Esophagus (tissue), 2 donors: ENCODE measurements around the gene ROBO2. TPM values are rescaled to one million over a fixed set of nuclear protein-coding genes. Genes with fewer than 3 reads are reported as not detected.

Source experiments
- H3K27ac ChIP-seq, 2 donors: one replicate each; pipeline ENCODE4 v1.5.1; 2013; ENCODE audit warnings: low read depth in 2 of 2, mild to moderate bottlenecking in 2 of 2, inconsistent platforms in 1 of 2, low read length in 1 of 2, moderate library complexity in 1 of 2
- H3K27me3 ChIP-seq, 2 donors: one replicate each; pipeline ENCODE4 v1.6.1; 2013; ENCODE audit warnings: low read length in 2 of 2, control low read depth in 1 of 2, mild to moderate bottlenecking in 1 of 2; ENCODE audit not compliant: insufficient read depth in 2 of 2, control insufficient read depth in 1 of 2
- H3K36me3 ChIP-seq, 2 donors: one replicate each; pipeline ENCODE4 v1.6.1; 2013; ENCODE audit warnings: low read length in 1 of 2; ENCODE audit not compliant: control insufficient read depth in 2 of 2, insufficient read depth in 2 of 2
- H3K4me1 ChIP-seq, 2 donors: one replicate each; pipeline ENCODE4 v1.6.1; 2013; ENCODE audit warnings: low read length in 1 of 2; ENCODE audit not compliant: control insufficient read depth in 2 of 2, insufficient read depth in 2 of 2
- H3K4me3 ChIP-seq, 2 donors: one replicate each; pipeline ENCODE4 v1.5.1; 2013; ENCODE audit warnings: low read length in 2 of 2, mild to moderate bottlenecking in 2 of 2, low read depth in 1 of 2, moderate library complexity in 1 of 2
- H3K9me3 ChIP-seq, 2 donors: one replicate each; pipeline ENCODE4 v1.6.1; 2013; ENCODE audit warnings: mild to moderate bottlenecking in 2 of 2, low read depth in 1 of 2, low read length in 1 of 2, moderate library complexity in 1 of 2; ENCODE audit not compliant: control insufficient read depth in 2 of 2, insufficient read depth in 1 of 2
- WGBS, 2 donors: extraction: QIAGEN DNeasy Blood & Tissue Kit; methylation state at CpG; one replicate each; pipeline ENCODE4 v1.1.7; 2013; 5-methylcytosine and 5-hydroxymethylcytosine counted together
- polyA plus RNA-seq, 2 donors: library from polyadenylated mRNA; stranded (reverse); fragments of 200-250 nt; gene quantifications; one replicate each; pipeline ENCODE4 v1.2.3, GENCODE V29; 2013
- donor health status: healthy with polysubstance abuse.
- donor health status: Bipolar disorder and iron deficiency.

The ROBO2 gene
- polyA plus RNA-seq, 2 donors = 1.4 to 2.4 TPM

DNA sequence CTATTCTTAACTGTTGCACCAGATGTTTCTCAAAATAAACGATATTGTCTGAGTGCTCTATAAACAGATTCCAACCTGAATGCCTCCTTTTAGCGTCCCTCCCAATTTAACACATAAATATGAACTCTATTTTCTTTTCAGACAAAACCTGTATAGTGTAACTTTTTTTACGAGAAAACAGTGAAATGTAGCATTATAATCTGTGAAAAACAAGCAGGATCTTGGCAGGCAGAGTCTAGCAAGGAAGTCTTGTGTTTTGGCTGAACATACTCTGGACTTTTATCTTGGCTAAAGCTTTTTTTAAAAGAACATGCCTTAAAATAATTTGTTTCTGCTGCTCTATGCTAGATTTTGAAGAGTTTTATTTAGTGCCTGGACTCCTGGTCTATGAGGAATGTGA, 150.5 kb downstream of the ROBO2 start:
- H3K27ac ChIP-seq = no peak overlapping the region
- H3K36me3 ChIP-seq = no peaks in the 10 kb centered on the region
- no peak overlapping the region for H3K4me3 ChIP-seq
- no peaks in the 10 kb centered on the region for H3K27me3 ChIP-seq
- H3K4me1 ChIP-seq = no peaks in the 10 kb centered on the region
- WGBS, 2 donors = 32 to 34% methylated on average over 3 of the region's 3 CpGs
- H3K9me3 ChIP-seq = no peaks in the 10 kb centered on the region

DNA sequence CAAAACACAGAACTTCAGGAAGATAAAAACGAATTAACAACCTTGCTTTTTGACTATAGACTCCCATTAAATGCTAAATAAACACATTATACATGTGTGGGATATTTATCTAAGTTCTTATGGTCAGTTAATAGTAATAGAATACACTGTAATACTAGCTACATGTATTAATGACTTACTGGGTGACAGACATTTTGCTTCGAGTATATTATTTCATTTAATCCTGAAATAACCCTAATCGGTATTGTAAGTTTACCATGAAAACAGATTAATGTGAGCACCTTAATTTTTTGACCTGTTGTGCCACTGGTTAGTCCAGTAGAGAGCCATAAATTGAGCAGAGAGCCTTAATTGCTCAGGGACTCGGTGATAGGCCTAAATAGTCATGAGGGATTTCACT, 151.1 kb downstream of the ROBO2 start:
- Histone ChIP-seq H3K27ac (no peak overlapping the region), H3K9me3 (no peaks in the 10 kb centered on the region), H3K27me3 (no peaks in the 10 kb centered on the region), H3K36me3 (no peaks in the 10 kb centered on the region), H3K4me3 (no peak overlapping the region), H3K4me1 (no peaks in the 10 kb centered on the region)
- 76 to 84% methylated on average over 4 of the region's 4 CpGs for WGBS, 2 donors

DNA sequence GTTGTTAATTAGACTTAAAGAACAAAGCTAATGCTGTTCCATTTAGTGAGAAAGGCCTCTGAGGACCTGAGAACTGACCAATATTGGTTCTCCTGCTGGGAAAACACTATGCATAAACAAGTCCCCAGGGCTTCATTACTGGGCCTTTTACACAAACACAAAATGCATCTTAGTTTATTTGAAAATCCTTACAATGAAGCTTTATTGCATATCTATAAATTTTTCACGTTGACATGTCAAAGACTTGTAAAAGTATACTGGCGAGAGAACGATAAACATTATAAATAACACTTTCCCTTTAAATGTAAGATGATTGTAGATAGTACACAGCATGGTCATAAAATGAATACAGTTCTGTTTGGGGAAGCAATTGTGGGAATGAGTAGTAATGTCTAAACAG, 151.7 kb downstream of the ROBO2 start:
- Histone ChIP-seq H3K27ac (no peak overlapping the region), H3K4me1 (no peaks in the 10 kb centered on the region), H3K9me3 (no peaks in the 10 kb centered on the region), H3K36me3 (no peaks in the 10 kb centered on the region), H3K4me3 (no peak overlapping the region), H3K27me3 (no peaks in the 10 kb centered on the region)
- WGBS, 2 donors = 69 to 81% methylated on average over 3 of the region's 3 CpGs

DNA sequence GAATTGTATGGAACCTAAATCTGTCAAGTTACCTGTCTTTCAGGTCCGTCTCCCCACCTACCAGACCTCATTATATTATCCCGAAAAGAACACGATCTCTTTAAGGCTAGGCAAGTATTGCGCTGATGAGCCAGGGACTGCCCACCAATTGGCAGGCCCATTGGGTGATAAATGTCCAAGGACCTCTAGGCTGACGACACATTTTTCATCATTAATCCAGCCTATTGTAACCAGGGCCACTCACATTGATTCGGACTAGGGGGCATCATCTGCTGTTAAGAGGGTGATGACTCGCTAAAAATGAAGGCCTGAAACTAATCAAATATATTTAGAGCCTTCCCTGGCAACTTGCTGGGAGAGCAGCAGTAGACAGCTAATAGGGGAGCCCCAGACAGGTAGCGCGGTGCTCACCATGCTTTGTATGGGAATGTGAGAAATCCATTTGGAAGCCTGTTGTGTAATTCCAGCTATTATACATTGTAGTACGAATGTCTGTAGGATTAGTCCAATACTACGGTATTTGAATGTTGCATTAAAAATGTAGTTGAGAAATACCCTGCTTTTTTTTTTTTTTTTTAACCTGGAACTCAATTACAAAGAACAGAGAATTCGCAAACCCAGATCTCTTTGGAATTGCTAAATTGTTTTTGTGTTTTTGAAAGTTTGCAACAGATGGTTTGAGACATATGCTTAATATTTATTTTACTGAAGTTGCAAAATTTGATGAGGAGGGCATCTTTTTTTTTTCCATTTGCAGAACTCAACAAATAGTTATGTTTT, 156.1 kb downstream of the ROBO2 start:
- no peak overlapping the region for H3K27ac ChIP-seq
- 80 to 85% methylated on average over 12 of the region's 12 CpGs for WGBS, 2 donors
- H3K27me3 ChIP-seq = no peaks in the 10 kb centered on the region
- no peak overlapping the region for H3K4me3 ChIP-seq
- H3K4me1 ChIP-seq = no peaks in the 10 kb centered on the region
- H3K9me3 ChIP-seq = no peaks in the 10 kb centered on the region
- H3K36me3 ChIP-seq = no peaks in the 10 kb centered on the region

DNA sequence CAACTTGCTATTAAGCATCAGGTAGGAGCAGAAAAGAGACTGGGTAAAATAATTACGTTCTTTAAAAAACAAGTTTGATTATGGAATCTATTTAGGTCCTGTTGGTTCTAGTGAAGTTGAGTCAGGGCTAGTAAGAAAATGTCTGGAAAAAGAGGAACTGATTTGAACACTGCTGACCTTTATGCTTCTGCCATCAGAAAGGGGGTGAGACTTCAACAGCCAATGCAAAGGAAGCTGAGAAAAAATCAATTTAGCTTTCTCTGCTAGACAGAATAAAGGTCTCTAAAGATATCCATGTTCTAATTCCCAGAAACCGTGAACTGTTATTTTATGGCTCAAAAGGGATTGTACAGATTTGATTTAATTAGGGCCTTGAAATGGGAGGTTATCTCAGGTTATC, 157.5 kb downstream of the ROBO2 start:
- H3K9me3 ChIP-seq = no peaks in the 10 kb centered on the region
- no peaks in the 10 kb centered on the region for H3K36me3 ChIP-seq
- H3K4me3 ChIP-seq = no peak overlapping the region
- H3K27me3 ChIP-seq = no peaks in the 10 kb centered on the region
- H3K4me1 ChIP-seq = no peaks in the 10 kb centered on the region
- WGBS, 2 donors = 81 to 88% methylated on average over 2 of the region's 2 CpGs
- no peak overlapping the region for H3K27ac ChIP-seq

DNA sequence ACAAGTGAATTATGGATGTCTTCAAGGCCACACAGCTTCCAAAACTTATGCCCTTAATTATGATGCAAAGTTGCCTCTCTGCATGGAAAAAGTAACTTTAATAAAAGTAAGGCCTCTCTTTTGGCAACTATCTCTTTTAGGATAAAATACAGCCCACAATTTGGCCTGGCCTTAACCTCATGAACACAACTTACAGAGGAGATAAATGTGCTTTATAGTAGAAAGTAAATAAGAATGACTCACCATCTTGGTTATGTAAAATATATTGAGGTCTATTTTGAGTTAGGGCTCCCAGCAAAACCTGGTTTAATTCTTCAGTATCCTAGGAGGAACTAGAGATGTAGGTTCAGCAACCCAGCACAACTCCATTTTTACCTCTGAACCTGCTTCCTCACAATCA, 164.0 kb downstream of the ROBO2 start:
- Histone ChIP-seq H3K4me3 (no peak overlapping the region), H3K27me3 (no peaks in the 10 kb centered on the region), H3K27ac (no peak overlapping the region), H3K36me3 (no peaks in the 10 kb centered on the region), H3K9me3 (no peaks in the 10 kb centered on the region), H3K4me1 (no peaks in the 10 kb centered on the region)

DNA sequence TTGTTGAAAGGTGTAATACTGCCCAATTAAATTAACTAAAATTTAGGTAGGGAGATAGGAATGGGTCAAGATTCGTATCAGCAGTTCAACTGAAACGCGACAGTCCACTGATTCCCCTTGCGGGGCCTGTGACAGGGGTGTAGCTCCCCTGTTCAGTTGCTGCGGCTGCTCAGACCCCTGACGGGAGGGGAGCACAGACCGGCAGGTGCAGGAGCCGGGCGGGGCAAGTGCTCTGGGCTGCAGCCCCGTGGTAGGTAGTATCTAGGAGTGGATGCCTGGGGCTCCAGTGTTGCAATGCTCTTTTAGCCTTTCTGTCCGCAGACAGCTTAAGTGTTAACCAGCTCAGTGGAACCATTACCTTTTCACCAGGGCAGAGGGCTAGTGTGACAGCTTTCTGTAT, 164.9 kb downstream of the ROBO2 start:
- Histone ChIP-seq H3K27ac (no peak overlapping the region), H3K27me3 (no peaks in the 10 kb centered on the region), H3K4me3 (no peak overlapping the region), H3K4me1 (no peaks in the 10 kb centered on the region), H3K36me3 (no peaks in the 10 kb centered on the region), H3K9me3 (no peaks in the 10 kb centered on the region)
- WGBS, 2 donors = 84 to 86% methylated on average over 11 of the region's 11 CpGs

DNA sequence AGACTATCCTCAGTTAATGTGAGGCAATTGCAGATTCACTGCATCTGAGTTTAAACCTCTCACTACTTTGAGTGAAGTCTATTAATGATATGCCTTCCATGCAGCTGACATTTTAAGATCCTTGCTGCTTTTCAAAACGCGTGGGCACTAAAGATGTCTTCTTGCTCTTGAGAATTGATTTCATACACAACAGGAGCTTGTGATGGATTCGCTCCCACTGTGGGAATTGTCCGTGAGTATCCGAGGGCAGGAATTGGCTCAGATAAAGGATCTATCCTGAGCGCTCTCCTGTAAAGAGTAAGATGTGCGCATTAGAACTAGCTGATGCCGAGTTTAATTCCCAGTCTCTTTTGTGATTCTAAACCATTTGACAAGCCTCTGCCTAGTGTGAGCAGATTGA, 167.9 kb downstream of the ROBO2 start:
- H3K36me3 ChIP-seq = no peaks in the 10 kb centered on the region
- H3K4me1 ChIP-seq = no peaks in the 10 kb centered on the region
- H3K27me3 ChIP-seq = no peaks in the 10 kb centered on the region
- H3K27ac ChIP-seq = no peak overlapping the region
- WGBS, 2 donors = 90 to 91% methylated on average over 8 of the region's 8 CpGs
- H3K4me3 ChIP-seq = no peak overlapping the region
- H3K9me3 ChIP-seq = no peaks in the 10 kb centered on the region

DNA sequence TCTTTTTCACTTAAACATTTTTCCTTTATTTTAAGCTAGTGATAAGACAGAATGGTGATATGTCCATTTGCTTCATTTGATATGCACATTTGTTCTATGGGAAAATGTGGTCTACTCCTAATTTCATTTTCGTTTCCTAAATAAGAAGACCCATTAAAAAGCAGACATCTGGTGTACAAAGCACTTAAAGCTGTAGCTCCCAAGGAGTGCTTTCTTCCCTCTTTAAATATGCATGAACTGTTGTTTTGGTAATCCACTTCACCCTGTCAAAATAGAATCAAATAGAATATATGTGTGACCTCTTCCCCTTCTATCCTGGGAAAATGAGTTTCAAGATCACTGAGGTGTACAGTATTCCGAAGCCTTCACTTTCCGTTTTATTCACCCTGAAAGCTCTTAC, 182.8 kb downstream of the ROBO2 start:
- Histone ChIP-seq H3K9me3 (no peaks in the 10 kb centered on the region), H3K4me3 (no peak overlapping the region), H3K27ac (no peak overlapping the region), H3K4me1 (no peaks in the 10 kb centered on the region), H3K36me3 (no peaks in the 10 kb centered on the region), H3K27me3 (no peaks in the 10 kb centered on the region)
- WGBS, 2 donors = 81 to 86% methylated on average over 3 of the region's 3 CpGs

DNA sequence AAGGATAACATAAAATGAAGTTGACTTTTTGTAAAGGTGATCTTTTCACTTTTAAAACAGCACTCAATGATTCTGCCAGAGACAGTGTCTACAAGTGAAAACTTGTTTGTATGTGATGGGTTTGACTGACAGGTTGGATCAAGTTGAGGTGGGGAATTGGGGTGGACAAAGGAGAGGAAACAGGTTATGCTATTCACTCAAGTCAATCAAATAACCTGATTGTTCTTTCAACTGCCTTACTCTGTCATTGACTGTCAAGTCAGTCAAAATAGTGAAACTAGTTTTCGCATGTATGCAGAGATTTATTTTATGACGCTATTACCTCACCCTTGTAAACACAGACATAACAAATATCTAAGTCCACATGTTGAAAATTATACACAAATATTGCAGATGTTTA, 187.7 kb downstream of the ROBO2 start:
- no peaks in the 10 kb centered on the region for H3K4me1 ChIP-seq
- no peak overlapping the region for H3K4me3 ChIP-seq
- WGBS, 2 donors = 60 to 70% methylated on average over 2 of the region's 2 CpGs
- no peaks in the 10 kb centered on the region for H3K36me3 ChIP-seq
- no peaks in the 10 kb centered on the region for H3K9me3 ChIP-seq
- H3K27ac ChIP-seq = no peak overlapping the region
- H3K27me3 ChIP-seq = no peaks in the 10 kb centered on the region
